Measurements from ENCODE around the gene ABLIM2.

DNA sequence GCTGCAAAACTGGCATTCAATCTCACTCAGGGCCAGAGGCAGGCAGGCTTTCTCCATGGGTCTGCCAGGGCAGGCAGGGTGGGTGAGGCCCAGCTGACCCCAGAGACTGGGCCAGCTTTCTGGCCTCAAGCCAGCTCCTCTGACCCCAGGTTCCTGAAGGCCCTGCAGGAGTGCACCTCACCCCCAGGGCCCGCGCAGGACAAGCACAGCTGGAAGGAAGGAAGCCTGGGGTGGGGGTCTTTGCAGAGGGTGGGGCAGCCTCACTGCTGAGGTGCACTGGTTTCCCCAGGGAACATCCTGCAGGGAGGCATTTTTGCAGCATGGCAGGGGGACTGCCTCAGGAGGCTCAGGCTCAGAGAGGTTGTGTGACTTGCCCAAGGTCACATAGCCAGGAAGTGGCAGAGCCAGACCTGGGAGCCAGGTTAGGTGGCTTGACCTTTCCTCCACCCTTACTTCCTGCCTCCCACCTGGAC, 187.4 kb downstream of the ABLIM2 start:
- TF ChIP-seq, protein P1, sequence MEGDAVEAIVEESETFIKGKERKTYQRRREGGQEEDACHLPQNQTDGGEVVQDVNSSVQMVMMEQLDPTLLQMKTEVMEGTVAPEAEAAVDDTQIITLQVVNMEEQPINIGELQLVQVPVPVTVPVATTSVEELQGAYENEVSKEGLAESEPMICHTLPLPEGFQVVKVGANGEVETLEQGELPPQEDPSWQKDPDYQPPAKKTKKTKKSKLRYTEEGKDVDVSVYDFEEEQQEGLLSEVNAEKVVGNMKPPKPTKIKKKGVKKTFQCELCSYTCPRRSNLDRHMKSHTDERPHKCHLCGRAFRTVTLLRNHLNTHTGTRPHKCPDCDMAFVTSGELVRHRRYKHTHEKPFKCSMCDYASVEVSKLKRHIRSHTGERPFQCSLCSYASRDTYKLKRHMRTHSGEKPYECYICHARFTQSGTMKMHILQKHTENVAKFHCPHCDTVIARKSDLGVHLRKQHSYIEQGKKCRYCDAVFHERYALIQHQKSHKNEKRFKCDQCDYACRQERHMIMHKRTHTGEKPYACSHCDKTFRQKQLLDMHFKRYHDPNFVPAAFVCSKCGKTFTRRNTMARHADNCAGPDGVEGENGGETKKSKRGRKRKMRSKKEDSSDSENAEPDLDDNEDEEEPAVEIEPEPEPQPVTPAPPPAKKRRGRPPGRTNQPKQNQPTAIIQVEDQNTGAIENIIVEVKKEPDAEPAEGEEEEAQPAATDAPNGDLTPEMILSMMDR (IDR thresholded peaks at IDR 0.05) = no peak
- no peak for TF ChIP-seq EZH2 (IDR thresholded peaks at IDR 0.05; ENCODE audit: borderline replicate concordance, insufficient read depth, low read depth, low read length, poor library complexity, severe bottlenecking)
